H9 (cell line): ENCODE results near the gene ZMIZ1. TPM values are rescaled to one million over a fixed set of nuclear protein-coding genes. Genes with fewer than 3 reads are reported as not detected.

Source experiments
- DNase-seq: peaks from one replicate; pipeline ENCODE4 v3.0.0-alpha.2; 2017
- H2AFZ ChIP-seq: one replicate; pipeline ENCODE4 v1.6.1; 2013; ENCODE audit warnings: mild to moderate bottlenecking, low read length, control low read depth, moderate library complexity
- H2AK5ac ChIP-seq: 2 replicates; pipeline ENCODE4 v1.6.1; 2013; ENCODE audit warnings: low read length, control low read depth, mixed read lengths; ENCODE audit not compliant: insufficient read length
- H2BK120ac ChIP-seq: one replicate; pipeline ENCODE4 v1.6.1; 2013; ENCODE audit warnings: low read depth, mild to moderate bottlenecking, low read length, control low read depth, inconsistent platforms; ENCODE audit not compliant: poor library complexity, severe bottlenecking
- H2BK12ac ChIP-seq: 2 replicates; pipeline ENCODE4 v1.6.1; 2013; ENCODE audit warnings: low read length, control low read depth, mixed read lengths, low read depth; ENCODE audit not compliant: insufficient read length
- H2BK15ac ChIP-seq: 2 replicates; pipeline ENCODE4 v1.6.1; 2013; ENCODE audit warnings: low read depth, low read length, control low read depth
- H2BK20ac ChIP-seq: one replicate; pipeline ENCODE4 v1.6.1; 2013; ENCODE audit warnings: low read depth, mild to moderate bottlenecking, low read length, control low read depth, inconsistent platforms; ENCODE audit not compliant: poor library complexity, severe bottlenecking
- H2BK5ac ChIP-seq: 2 replicates; pipeline ENCODE4 v1.6.1; 2013; ENCODE audit warnings: low read length, control low read depth, mixed read lengths; ENCODE audit not compliant: insufficient read length
- H3K14ac ChIP-seq: 2 replicates; pipeline ENCODE4 v1.6.1; 2013; ENCODE audit warnings: low read length, control low read depth; ENCODE audit not compliant: insufficient read depth
- H3K18ac ChIP-seq: 2 replicates; pipeline ENCODE4 v1.6.1; 2013; ENCODE audit warnings: low read depth, mild to moderate bottlenecking, mixed read lengths, low read length, control low read depth; ENCODE audit not compliant: insufficient read length
- H3K23ac ChIP-seq: 2 replicates; pipeline ENCODE4 v1.6.1; 2013; ENCODE audit warnings: low read length, control low read depth, mixed read lengths, low read depth; ENCODE audit not compliant: insufficient read length
- H3K23me2 ChIP-seq: 2 replicates; pipeline ENCODE4 v1.6.1; 2013; ENCODE audit warnings: low read depth, mild to moderate bottlenecking, mixed read lengths, low read length, control low read depth; ENCODE audit not compliant: insufficient read length, poor library complexity, severe bottlenecking
- H3K27ac ChIP-seq: 2 replicates; pipeline ENCODE4 v1.5.1; 2013; ENCODE audit warnings: low read length, control low read depth, mixed read lengths, low read depth; ENCODE audit not compliant: insufficient read length
- H3K27me3 ChIP-seq: 2 replicates; pipeline ENCODE4 v1.6.1; 2013; ENCODE audit warnings: low read length, control low read depth, inconsistent platforms; ENCODE audit not compliant: insufficient read depth
- H3K4ac ChIP-seq: 2 replicates; pipeline ENCODE4 v1.6.1; 2013; ENCODE audit warnings: low read depth, mild to moderate bottlenecking, control low read depth, inconsistent platforms, low read length, moderate library complexity
- H3K4me1 ChIP-seq: 2 replicates; pipeline ENCODE4 v1.6.1; 2013; ENCODE audit warnings: low read length, control low read depth, inconsistent platforms; ENCODE audit not compliant: insufficient read depth
- H3K4me2 ChIP-seq: 2 replicates; pipeline ENCODE4 v1.6.1; 2013; ENCODE audit warnings: low read length, control low read depth, mixed read lengths; ENCODE audit not compliant: insufficient read length, insufficient read depth
- H3K56ac ChIP-seq: 2 replicates; pipeline ENCODE4 v1.6.1; 2013; ENCODE audit warnings: low read depth, mild to moderate bottlenecking, mixed read lengths, low read length, control low read depth; ENCODE audit not compliant: insufficient read length
- H3K79me1 ChIP-seq: 2 replicates; pipeline ENCODE4 v1.6.1; 2013; ENCODE audit warnings: low read depth, mild to moderate bottlenecking, moderate library complexity, low read length, control low read depth, inconsistent platforms; ENCODE audit not compliant: insufficient read depth, poor library complexity, severe bottlenecking
- H3K79me2 ChIP-seq: 2 replicates; pipeline ENCODE4 v1.6.1; 2013; ENCODE audit warnings: low read length, control low read depth, inconsistent platforms; ENCODE audit not compliant: insufficient read depth
- H3K9ac ChIP-seq: 2 replicates; pipeline ENCODE4 v1.6.1; 2013; ENCODE audit warnings: low read length, control low read depth, mixed read lengths; ENCODE audit not compliant: insufficient read length; ENCODE audit errors: extremely low read depth
- H3K9me3 ChIP-seq: one replicate; pipeline ENCODE4 v1.6.1; 2013; ENCODE audit warnings: low read depth, low read length, inconsistent platforms; ENCODE audit not compliant: control insufficient read depth
- H3T11ph ChIP-seq: one replicate; pipeline ENCODE4 v1.6.1; 2013; ENCODE audit warnings: mild to moderate bottlenecking, low read length, control low read depth, inconsistent platforms
- H4K20me1 ChIP-seq: one replicate; pipeline ENCODE4 v1.6.1; 2013; ENCODE audit not compliant: control insufficient read depth, insufficient read length, insufficient read depth
- H4K5ac ChIP-seq: 2 replicates; pipeline ENCODE4 v1.6.1; 2013; ENCODE audit warnings: low read depth, mild to moderate bottlenecking, mixed read lengths, low read length, control low read depth; ENCODE audit not compliant: insufficient read length
- H4K8ac ChIP-seq: replicated peaks from 2 replicates; pipeline ENCODE4 v1.6.1; 2013; ENCODE audit warnings: low read length, control low read depth, mixed read lengths, low read depth; ENCODE audit not compliant: insufficient read length
- H4K91ac ChIP-seq: 2 replicates; pipeline ENCODE4 v1.6.1; 2013; ENCODE audit warnings: low read depth, mild to moderate bottlenecking, moderate library complexity, mixed read lengths, low read length, control low read depth; ENCODE audit not compliant: insufficient read length
- H3K27ac Mint-ChIP-seq, 3 experiments: 2 replicates in 2 of 3; 3 replicates in 1 of 3; pipeline ENCODE4 v1.8.0; 2020 to 2021; ENCODE audit warnings: mixed read lengths in 3 of 3, mild to moderate bottlenecking in 1 of 3, moderate library complexity in 1 of 3
- H3K27me3 Mint-ChIP-seq: 2 replicates; pipeline ENCODE4 v1.8.0; 2021; ENCODE audit warnings: low read depth, mild to moderate bottlenecking, moderate library complexity, mixed read lengths
- H3K36me3 Mint-ChIP-seq, 3 experiments: 2 replicates in 2 of 3; 3 replicates in 1 of 3; pipeline ENCODE4 v1.8.0; 2020 to 2021; ENCODE audit warnings: low read depth in 3 of 3, mixed read lengths in 3 of 3; ENCODE audit not compliant: insufficient read depth in 1 of 3
- H3K4me1 Mint-ChIP-seq, 2 experiments: 2 replicates each; pipeline ENCODE4 v1.8.0; 2020; ENCODE audit warnings: mixed read lengths in 2 of 2
- H3K4me3 Mint-ChIP-seq, 2 experiments: 2 replicates in 1 of 2; 3 replicates in 1 of 2; pipeline ENCODE4 v1.8.0; 2020 to 2021; ENCODE audit warnings: mild to moderate bottlenecking in 2 of 2, mixed read lengths in 2 of 2, moderate library complexity in 1 of 2
- H3K9me3 Mint-ChIP-seq, 2 experiments: 2 replicates in 1 of 2; 3 replicates in 1 of 2; pipeline ENCODE4 v1.8.0; 2020; ENCODE audit warnings: mild to moderate bottlenecking in 2 of 2, mixed read lengths in 2 of 2, moderate library complexity in 1 of 2
- CTCF ChIP-seq: fragments of 200-600 bp; sonication (generic); conservative IDR thresholded peaks from 3 replicates; pipeline ENCODE4 v1.8.0; 2021; ENCODE audit warnings: antibody characterized with exemption, mild to moderate bottlenecking
- WGBS: extraction: QIAGEN DNeasy Blood & Tissue Kit; methylation state at CpG from one replicate; pipeline ENCODE4 v1.1.7; 2013; ENCODE audit warnings: missing lambda C conversion rate, low lambda C conversion rate, mixed read lengths; ENCODE audit not compliant: insufficient read length; ENCODE audit errors: extremely low coverage; 5-methylcytosine and 5-hydroxymethylcytosine counted together
- total RNA-seq: library from RNA; stranded (reverse); gene quantifications from 2 replicates; pipeline ENCODE4 v1.2.1, GENCODE V29; 2021

The ZMIZ1 gene
- total RNA-seq, 1 experiment from 2014 or later = 36.9 TPM

DNA sequence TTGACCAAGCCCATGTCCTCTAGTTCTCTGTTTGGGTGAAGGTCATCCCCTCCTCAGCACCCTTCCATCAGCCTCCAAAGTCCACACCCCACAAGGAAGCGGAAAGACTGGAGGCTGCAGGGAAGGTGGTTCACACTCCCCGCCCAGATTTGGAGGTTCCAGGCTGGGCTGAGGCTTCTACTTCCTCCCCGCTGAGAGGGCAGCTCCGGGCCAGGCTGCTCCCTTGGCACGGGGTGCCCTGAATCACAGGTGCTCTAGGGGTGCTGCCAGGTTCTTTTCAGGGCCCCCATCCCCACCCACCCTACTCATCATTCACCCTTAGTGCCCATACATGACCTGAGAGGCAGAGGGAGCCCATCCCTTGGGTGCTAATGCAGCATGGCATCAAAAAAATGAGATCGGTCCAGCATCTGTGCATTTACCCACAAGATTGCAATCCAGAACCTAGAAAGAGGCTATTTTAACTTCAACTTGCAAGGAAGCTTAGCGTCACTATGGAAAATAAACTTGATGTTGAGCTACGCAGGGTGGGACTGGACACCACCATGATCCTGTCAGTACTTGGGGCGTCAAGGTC lies 47.3 kb upstream of the ZMIZ1 start:
- Histone ChIP-seq H3K23ac (no peak overlapping the region), H2BK20ac (no peak overlapping the region), H2BK12ac (no peak overlapping the region), H3K4ac (no peak overlapping the region), H3K27ac (no peak overlapping the region), H3K18ac (no peak overlapping the region), H2AFZ (no peak overlapping the region), H3K79me2 (no peaks in the 10 kb centered on the region), H4K91ac (no peak overlapping the region), H3K23me2 (no peaks in the 10 kb centered on the region), H2BK120ac (no peak overlapping the region), H3K79me1 (no peaks in the 10 kb centered on the region), H2BK15ac (no peak overlapping the region), H3K27me3 (no peaks in the 10 kb centered on the region), H3K4me1 (no peaks in the 10 kb centered on the region), H3K9me3 (no peaks in the 10 kb centered on the region), H3K9ac (no peak overlapping the region), H4K8ac (no peak overlapping the region), H3K56ac (no peak overlapping the region), H2BK5ac (no peak overlapping the region), H3T11ph (no peak overlapping the region), H4K20me1 (no peaks in the 10 kb centered on the region), H2AK5ac (no peak overlapping the region), H4K5ac (no peak overlapping the region), H3K14ac (no peak overlapping the region), H3K4me2 (no peak overlapping the region)
- H3K4me3 Mint-ChIP-seq = no peak overlapping the region
- no peaks in the 10 kb centered on the region; a peak in 1 of 7 replicates for H3K36me3 Mint-ChIP-seq
- H3K4me1 Mint-ChIP-seq = peaks cover 3 to 10% of the 10 kb centered on the region in 2 experiments; a peak in 3 of 4 replicates
- H3K27me3 Mint-ChIP-seq = peaks cover 4% of the 10 kb centered on the region; the same call in 1 of the 2 replicates
- DNase-seq = no peak
- no peaks in the 10 kb centered on the region; a peak in 1 of 5 replicates for H3K9me3 Mint-ChIP-seq
- H3K27ac Mint-ChIP-seq = no peak overlapping the region
- no CpG with 5 or more reads among the region's 9 CpGs for WGBS
- no peak for TF ChIP-seq CTCF
